ENCODE measurements around the gene LY9.

DNA sequence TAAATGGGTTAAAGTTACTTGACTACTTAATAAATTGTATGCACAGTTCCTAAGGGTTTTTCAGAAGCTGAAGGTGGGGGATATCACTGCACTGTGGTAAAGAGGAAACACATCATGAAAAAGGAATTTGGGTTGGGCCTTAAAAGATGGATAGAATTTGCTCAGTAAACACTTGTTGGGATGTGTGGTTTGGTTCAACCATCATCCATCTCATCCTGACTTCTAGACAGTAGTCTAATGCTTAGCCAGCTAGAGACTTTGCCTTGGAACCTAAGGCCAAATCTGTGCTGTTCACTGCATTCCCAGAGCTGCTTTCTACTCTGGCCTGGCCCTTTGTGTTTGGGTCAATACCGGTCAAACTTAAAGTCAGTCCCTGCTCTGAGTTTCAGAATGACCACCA is 30.6 kb downstream of the LY9 start:
- TF ChIP-seq, protein P1, sequence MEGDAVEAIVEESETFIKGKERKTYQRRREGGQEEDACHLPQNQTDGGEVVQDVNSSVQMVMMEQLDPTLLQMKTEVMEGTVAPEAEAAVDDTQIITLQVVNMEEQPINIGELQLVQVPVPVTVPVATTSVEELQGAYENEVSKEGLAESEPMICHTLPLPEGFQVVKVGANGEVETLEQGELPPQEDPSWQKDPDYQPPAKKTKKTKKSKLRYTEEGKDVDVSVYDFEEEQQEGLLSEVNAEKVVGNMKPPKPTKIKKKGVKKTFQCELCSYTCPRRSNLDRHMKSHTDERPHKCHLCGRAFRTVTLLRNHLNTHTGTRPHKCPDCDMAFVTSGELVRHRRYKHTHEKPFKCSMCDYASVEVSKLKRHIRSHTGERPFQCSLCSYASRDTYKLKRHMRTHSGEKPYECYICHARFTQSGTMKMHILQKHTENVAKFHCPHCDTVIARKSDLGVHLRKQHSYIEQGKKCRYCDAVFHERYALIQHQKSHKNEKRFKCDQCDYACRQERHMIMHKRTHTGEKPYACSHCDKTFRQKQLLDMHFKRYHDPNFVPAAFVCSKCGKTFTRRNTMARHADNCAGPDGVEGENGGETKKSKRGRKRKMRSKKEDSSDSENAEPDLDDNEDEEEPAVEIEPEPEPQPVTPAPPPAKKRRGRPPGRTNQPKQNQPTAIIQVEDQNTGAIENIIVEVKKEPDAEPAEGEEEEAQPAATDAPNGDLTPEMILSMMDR (conservative IDR thresholded peaks at IDR 0.05; ENCODE audit: low read depth in 2 of 2): no peak
- TF ChIP-seq, protein P2, sequence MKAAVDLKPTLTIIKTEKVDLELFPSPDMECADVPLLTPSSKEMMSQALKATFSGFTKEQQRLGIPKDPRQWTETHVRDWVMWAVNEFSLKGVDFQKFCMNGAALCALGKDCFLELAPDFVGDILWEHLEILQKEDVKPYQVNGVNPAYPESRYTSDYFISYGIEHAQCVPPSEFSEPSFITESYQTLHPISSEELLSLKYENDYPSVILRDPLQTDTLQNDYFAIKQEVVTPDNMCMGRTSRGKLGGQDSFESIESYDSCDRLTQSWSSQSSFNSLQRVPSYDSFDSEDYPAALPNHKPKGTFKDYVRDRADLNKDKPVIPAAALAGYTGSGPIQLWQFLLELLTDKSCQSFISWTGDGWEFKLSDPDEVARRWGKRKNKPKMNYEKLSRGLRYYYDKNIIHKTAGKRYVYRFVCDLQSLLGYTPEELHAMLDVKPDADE (IDR thresholded peaks at IDR 0.05): no peak
- TF ChIP-seq EZH2phosphoT487 (IDR thresholded peaks at IDR 0.05; ENCODE audit: unreplicated experiment): no peak
- TF ChIP-seq, protein P3, sequence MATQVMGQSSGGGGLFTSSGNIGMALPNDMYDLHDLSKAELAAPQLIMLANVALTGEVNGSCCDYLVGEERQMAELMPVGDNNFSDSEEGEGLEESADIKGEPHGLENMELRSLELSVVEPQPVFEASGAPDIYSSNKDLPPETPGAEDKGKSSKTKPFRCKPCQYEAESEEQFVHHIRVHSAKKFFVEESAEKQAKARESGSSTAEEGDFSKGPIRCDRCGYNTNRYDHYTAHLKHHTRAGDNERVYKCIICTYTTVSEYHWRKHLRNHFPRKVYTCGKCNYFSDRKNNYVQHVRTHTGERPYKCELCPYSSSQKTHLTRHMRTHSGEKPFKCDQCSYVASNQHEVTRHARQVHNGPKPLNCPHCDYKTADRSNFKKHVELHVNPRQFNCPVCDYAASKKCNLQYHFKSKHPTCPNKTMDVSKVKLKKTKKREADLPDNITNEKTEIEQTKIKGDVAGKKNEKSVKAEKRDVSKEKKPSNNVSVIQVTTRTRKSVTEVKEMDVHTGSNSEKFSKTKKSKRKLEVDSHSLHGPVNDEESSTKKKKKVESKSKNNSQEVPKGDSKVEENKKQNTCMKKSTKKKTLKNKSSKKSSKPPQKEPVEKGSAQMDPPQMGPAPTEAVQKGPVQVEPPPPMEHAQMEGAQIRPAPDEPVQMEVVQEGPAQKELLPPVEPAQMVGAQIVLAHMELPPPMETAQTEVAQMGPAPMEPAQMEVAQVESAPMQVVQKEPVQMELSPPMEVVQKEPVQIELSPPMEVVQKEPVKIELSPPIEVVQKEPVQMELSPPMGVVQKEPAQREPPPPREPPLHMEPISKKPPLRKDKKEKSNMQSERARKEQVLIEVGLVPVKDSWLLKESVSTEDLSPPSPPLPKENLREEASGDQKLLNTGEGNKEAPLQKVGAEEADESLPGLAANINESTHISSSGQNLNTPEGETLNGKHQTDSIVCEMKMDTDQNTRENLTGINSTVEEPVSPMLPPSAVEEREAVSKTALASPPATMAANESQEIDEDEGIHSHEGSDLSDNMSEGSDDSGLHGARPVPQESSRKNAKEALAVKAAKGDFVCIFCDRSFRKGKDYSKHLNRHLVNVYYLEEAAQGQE (IDR thresholded peaks at IDR 0.05; ENCODE audit: unreplicated experiment): no peak
- TF ChIP-seq POLR2AphosphoS5 (IDR thresholded peaks at IDR 0.05; ENCODE audit: low read depth): no peak
- no peak for TF ChIP-seq ZNF114 (CRISPR knock-in tag; IDR thresholded peaks at IDR 0.05)
- TF ChIP-seq EZH2 (IDR thresholded peaks at IDR 0.05; ENCODE audit: low read depth, unreplicated experiment): no peak
- no peak for TF ChIP-seq ZNF331 (CRISPR knock-in tag; IDR thresholded peaks at IDR 0.05; ENCODE audit: low read depth)

Data from GM23338 (cell line).